Upper lobe of left lung (tissue), 6 donors: ENCODE data around the gene MAMDC4. TPM values are rescaled to one million over a fixed set of nuclear protein-coding genes. Genes with fewer than 3 reads are reported as not detected.
A peak's percentile ranks its signal among the peaks of the same experiment; 100 is the strongest.

Experiments used
- ATAC-seq, 2 donors: fragments of 200-7000 bp; cut with Tn5 transposase; one replicate each; pipeline ENCODE4 v1.9.1; 2022; ENCODE audit warnings: mild to moderate bottlenecking in 2 of 2, moderate library complexity in 2 of 2; ENCODE audit not compliant: low FRiP score in 2 of 2
- DNase-seq, 2 donors: peaks; one replicate each; pipeline ENCODE4 v3.0.0-alpha.2; 2019 to 2020
- H3K27ac ChIP-seq, 4 donors: fragments of 200-600 bp; sonication (generic); one replicate each; pipeline ENCODE4 v1.5.1; 2016 to 2019
- H3K27me3 ChIP-seq, 4 donors: fragments of 200-600 bp; sonication (generic); one replicate each; pipeline ENCODE4 v1.5.1; 2017 to 2019
- H3K36me3 ChIP-seq, 4 donors: fragments of 200-600 bp; sonication (generic); one replicate each; pipeline ENCODE4 v1.5.1; 2016 to 2019
- H3K4me1 ChIP-seq, 4 donors: fragments of 200-600 bp; sonication (generic); one replicate each; pipeline ENCODE4 v1.5.1; 2018 to 2019
- H3K4me3 ChIP-seq, 4 donors: fragments of 200-600 bp; sonication (generic); one replicate each; pipeline ENCODE4 v1.5.1; 2017 to 2019; ENCODE audit warnings: mild to moderate bottlenecking in 2 of 4, moderate library complexity in 1 of 4
- H3K9me3 ChIP-seq, 4 donors: fragments of 200-600 bp; sonication (generic); one replicate each; pipeline ENCODE4 v1.5.1; 2018 to 2019
- CTCF ChIP-seq, 6 experiments: fragments of 450-650 bp in 4 of 6; fragments of 200-600 bp in 2 of 6; sonication (generic) in 2 of 6; IDR thresholded peaks; one replicate each; pipeline ENCODE4 v1.5.1; 2016 to 2019; ENCODE audit warnings: antibody characterized with exemption in 6 of 6
- EP300 ChIP-seq, 4 donors: sonication (generic); formaldehyde crosslinking; IDR thresholded peaks; one replicate each; pipeline ENCODE4 v1.5.1; 2017; ENCODE audit warnings: antibody characterized with exemption in 4 of 4, control low read depth in 2 of 4
- POLR2A ChIP-seq, 4 donors: fragments of 450-650 bp; IDR thresholded peaks; one replicate each; pipeline ENCODE4 v1.5.1; 2016 to 2017; ENCODE audit warnings: antibody characterized with exemption in 4 of 4, mild to moderate bottlenecking in 2 of 4
- POLR2AphosphoS5 ChIP-seq, 2 donors: sonication (generic); formaldehyde crosslinking; IDR thresholded peaks; one replicate each; pipeline ENCODE4 v1.5.1; 2017; ENCODE audit warnings: antibody characterized with exemption in 2 of 2
- WGBS, 2 donors: methylation state at CpG; one replicate each; pipeline ENCODE4 v1.1.5; 2017 to 2018; 5-methylcytosine and 5-hydroxymethylcytosine counted together
- total RNA-seq, 6 donors: library from RNA; depleted of rRNA in 4 of 6; stranded (reverse); fragments of >200 nt in 4 of 6; gene quantifications; one replicate each; pipeline versions ENCODE4 v1.1.0 to v1.2.1, GENCODE V29; 2016 to 2021
- donor health status: DM: no; HTN: no; CAD: no; lungs with moderate emphysema.
- donor health status: DM: no; HTN: yes; CAD: no; lungs with severe emphysema.

Gene MAMDC4
- total RNA-seq, 6 donors from 2014 or later: 2.1 to 18.9 (median 11.0) TPM

GRCh38 chr9:136860933-136861873 lies 9.1 kb downstream of the MAMDC4 start:
- H3K4me3 ChIP-seq: no peak overlapping the region
- peaks cover 14 to 38% (median 17%) of the 10 kb centered on the region in 4 donors for H3K4me1 ChIP-seq

GRCh38 chr9:136861874-136862457 lies 9.8 kb downstream of the MAMDC4 start:
- Histone ChIP-seq H3K4me1 (peaks cover 17 to 42% (median 21%) of the 10 kb centered on the region in 4 donors), H3K27ac (no peak overlapping the region)

More at GRCh38 chr9:136860933-136861873, 9.1 kb downstream of the MAMDC4 start:
- Histone ChIP-seq H3K36me3 (peaks cover 11 to 39% (median 33%) of the 10 kb centered on the region in 4 donors), H3K9me3 (peaks cover 0 to 3% (median 0%) of the 10 kb centered on the region in 4 donors), H3K27me3 (no peaks in the 10 kb centered on the region), H3K27ac (no peak overlapping the region)
- 91 to 97% methylated on average over 9 to 21 of the region's 22 CpGs for WGBS, 2 donors
- no peak for TF ChIP-seq POLR2AphosphoS5 (IDR thresholded peaks at IDR 0.05)
- TF ChIP-seq CTCF (IDR thresholded peaks at IDR 0.05): no peak
- TF ChIP-seq EP300 (IDR thresholded peaks at IDR 0.05): no peak
- TF ChIP-seq POLR2A (IDR thresholded peaks at IDR 0.05): no peak
- ATAC-seq: no peak
- DNase-seq: peak in 1 of 2 donors; percentile 56

GRCh38 chr9:136862849-136863622 lies 10.9 kb downstream of the MAMDC4 start:
- TF ChIP-seq POLR2A (IDR thresholded peaks at IDR 0.05) (no peak), POLR2AphosphoS5 (IDR thresholded peaks at IDR 0.05) (no peak), EP300 (IDR thresholded peaks at IDR 0.05) (no peak), CTCF (IDR thresholded peaks at IDR 0.05) (no peak)
- DNase-seq: peak in 1 of 2 donors; percentile 59
- no peak for ATAC-seq
- Histone ChIP-seq H3K4me3 (no peak overlapping the region), H3K36me3 (peaks cover 11 to 39% (median 33%) of the 10 kb centered on the region in 4 donors), H3K4me1 (peaks cover 20 to 45% (median 24%) of the 10 kb centered on the region in 4 donors), H3K27me3 (no peaks in the 10 kb centered on the region), H3K27ac (no peak overlapping the region), H3K9me3 (peaks cover 0 to 4% (median 0%) of the 10 kb centered on the region in 4 donors)
- 94 to 95% methylated on average over 16 to 31 of the region's 31 CpGs for WGBS, 2 donors

More at GRCh38 chr9:136861874-136862457, 9.8 kb downstream of the MAMDC4 start:
- peak in 1 of 2 donors; percentile 56 for DNase-seq
- ATAC-seq: no peak
- TF ChIP-seq CTCF (IDR thresholded peaks at IDR 0.05) (no peak), POLR2A (IDR thresholded peaks at IDR 0.05) (no peak), EP300 (IDR thresholded peaks at IDR 0.05) (no peak), POLR2AphosphoS5 (IDR thresholded peaks at IDR 0.05) (no peak)
- peaks cover 0 to 4% (median 0%) of the 10 kb centered on the region in 4 donors for H3K9me3 ChIP-seq
- 88 to 91% methylated on average over 25 to 26 of the region's 26 CpGs for WGBS, 2 donors
- H3K27me3 ChIP-seq: no peaks in the 10 kb centered on the region
- peaks cover 11 to 39% (median 33%) of the 10 kb centered on the region in 4 donors for H3K36me3 ChIP-seq
- H3K4me3 ChIP-seq: no peak overlapping the region

GRCh38 chr9:136863623-136864273 lies 11.6 kb downstream of the MAMDC4 start:
- 94% methylated on average over 12 of the region's 12 CpGs for WGBS, 2 donors
- ATAC-seq: no peak
- H3K9me3 ChIP-seq: peaks cover 0 to 4% (median 0%) of the 10 kb centered on the region in 4 donors
- no peak for TF ChIP-seq POLR2A (IDR thresholded peaks at IDR 0.05)
- TF ChIP-seq CTCF (IDR thresholded peaks at IDR 0.05): no peak
- no peak for TF ChIP-seq POLR2AphosphoS5 (IDR thresholded peaks at IDR 0.05)
- TF ChIP-seq EP300 (IDR thresholded peaks at IDR 0.05): no peak
- H3K27me3 ChIP-seq: no peaks in the 10 kb centered on the region
- DNase-seq: peak in 1 of 2 donors; percentile 65
- no peak overlapping the region for H3K27ac ChIP-seq
- peaks cover 11 to 39% (median 33%) of the 10 kb centered on the region in 4 donors for H3K36me3 ChIP-seq
- H3K4me3 ChIP-seq: no peak overlapping the region
- H3K4me1 ChIP-seq: peaks cover 20 to 40% (median 24%) of the 10 kb centered on the region in 4 donors
